ENCODE results near the gene N4BP2.

Gene N4BP2

GRCh38 chr4:40038977-40039376 lies 17.7 kb upstream of the N4BP2 start:
- Mint-ChIP-seq H3K9me3 (no peaks in the 10 kb centered on the region), H3K27ac (no peak overlapping the region), H3K4me3 (no peak overlapping the region), H3K36me3 (ENCODE audit: low read depth) (no peaks in the 10 kb centered on the region), H3K27me3 (ENCODE audit: low read depth, poor library complexity) (no peaks in the 10 kb centered on the region), H3K4me1 (no peaks in the 10 kb centered on the region)
- DNase-seq: no peak
- no peak for TF ChIP-seq CTCF (IDR thresholded peaks at IDR 0.05)

GRCh38 chr4:40040908-40041307 lies 15.7 kb upstream of the N4BP2 start:
- Mint-ChIP-seq H3K27ac (no peak overlapping the region), H3K4me1 (no peaks in the 10 kb centered on the region), H3K27me3 (ENCODE audit: low read depth, poor library complexity) (no peaks in the 10 kb centered on the region), H3K4me3 (no peak overlapping the region), H3K36me3 (ENCODE audit: low read depth) (no peaks in the 10 kb centered on the region), H3K9me3 (no peaks in the 10 kb centered on the region)
- no peak for TF ChIP-seq CTCF (IDR thresholded peaks at IDR 0.05)
- no peak for DNase-seq

- Mint-ChIP-seq H3K27me3 (ENCODE audit: low read depth, poor library complexity) (peaks cover 2% of the 10 kb centered on the region), H3K4me3 (no peak overlapping the region), H3K27ac (no peak overlapping the region), H3K9me3 (no peaks in the 10 kb centered on the region), H3K4me1 (peaks cover 5% of the 10 kb centered on the region), H3K36me3 (ENCODE audit: low read depth) (no peaks in the 10 kb centered on the region)
- TF ChIP-seq CTCF (IDR thresholded peaks at IDR 0.05): no peak
- DNase-seq: no peak
Observed at GRCh38 chr4:40043786-40044185, 12.9 kb upstream of the N4BP2 start.

GRCh38 chr4:40046311-40046980 lies 10.2 kb upstream of the N4BP2 start:
- no peaks in the 10 kb centered on the region for H3K9me3 Mint-ChIP-seq
- no peak for DNase-seq

GRCh38 chr4:40053161-40053560 lies 3.5 kb upstream of the N4BP2 start:
- Mint-ChIP-seq H3K4me1 (peaks cover 18% of the 10 kb centered on the region), H3K36me3 (ENCODE audit: low read depth) (no peaks in the 10 kb centered on the region), H3K4me3 (no peak overlapping the region), H3K27ac (no peak overlapping the region), H3K27me3 (ENCODE audit: low read depth, poor library complexity) (peaks cover 6% of the 10 kb centered on the region), H3K9me3 (no peaks in the 10 kb centered on the region)
- DNase-seq: no peak
- TF ChIP-seq CTCF (IDR thresholded peaks at IDR 0.05): no peak

More at GRCh38 chr4:40046311-40046980, 10.2 kb upstream of the N4BP2 start:
- Mint-ChIP-seq H3K4me3 (no peak overlapping the region), H3K36me3 (ENCODE audit: low read depth) (no peaks in the 10 kb centered on the region), H3K4me1 (peaks cover 5% of the 10 kb centered on the region), H3K27ac (peak overlapping the region; percentile 38), H3K27me3 (ENCODE audit: low read depth, poor library complexity) (peaks cover 4% of the 10 kb centered on the region)
- TF ChIP-seq CTCF (IDR thresholded peaks at IDR 0.05): no peak

GRCh38 chr4:40055511-40055862 lies 1.2 kb upstream of the N4BP2 start:
- H3K36me3 Mint-ChIP-seq (ENCODE audit: low read depth): peaks cover 9% of the 10 kb centered on the region
- H3K4me3 Mint-ChIP-seq: peak overlapping the region; percentile 88
- no peak for TF ChIP-seq CTCF (IDR thresholded peaks at IDR 0.05)
- H3K27ac Mint-ChIP-seq: peak overlapping the region; percentile 99
- no peak for DNase-seq
- no peaks in the 10 kb centered on the region for H3K9me3 Mint-ChIP-seq
- peaks cover 3% of the 10 kb centered on the region for H3K27me3 Mint-ChIP-seq (ENCODE audit: low read depth, poor library complexity)
- peaks cover 37% of the 10 kb centered on the region for H3K4me1 Mint-ChIP-seq
